PC-3 (cell line): ENCODE results near the gene GPRC5B.

Experiments used
- EZH2 ChIP-seq: fragments of 300-600 bp; sonication (generic); IDR thresholded peaks from one replicate; pipeline ENCODE4 v1.6.1; 2017; ENCODE audit warnings: antibody characterized with exemption, mild to moderate bottlenecking, low read length; ENCODE audit not compliant: unreplicated experiment
- EZH2phosphoT487 ChIP-seq: fragments of 300-600 bp; sonication (generic); IDR thresholded peaks from 2 replicates; pipeline ENCODE4 v1.6.1; 2018; ENCODE audit warnings: mild to moderate bottlenecking, antibody characterized with exemption, low read length, borderline replicate concordance
- TF ChIP-seq, protein P1 (sequence below): fragments of 300-600 bp; sonication (generic); conservative IDR thresholded peaks from 2 replicates; pipeline ENCODE4 v1.5.1; 2017; ENCODE audit warnings: antibody characterized with exemption, low read depth, mild to moderate bottlenecking, low read length

DNA sequence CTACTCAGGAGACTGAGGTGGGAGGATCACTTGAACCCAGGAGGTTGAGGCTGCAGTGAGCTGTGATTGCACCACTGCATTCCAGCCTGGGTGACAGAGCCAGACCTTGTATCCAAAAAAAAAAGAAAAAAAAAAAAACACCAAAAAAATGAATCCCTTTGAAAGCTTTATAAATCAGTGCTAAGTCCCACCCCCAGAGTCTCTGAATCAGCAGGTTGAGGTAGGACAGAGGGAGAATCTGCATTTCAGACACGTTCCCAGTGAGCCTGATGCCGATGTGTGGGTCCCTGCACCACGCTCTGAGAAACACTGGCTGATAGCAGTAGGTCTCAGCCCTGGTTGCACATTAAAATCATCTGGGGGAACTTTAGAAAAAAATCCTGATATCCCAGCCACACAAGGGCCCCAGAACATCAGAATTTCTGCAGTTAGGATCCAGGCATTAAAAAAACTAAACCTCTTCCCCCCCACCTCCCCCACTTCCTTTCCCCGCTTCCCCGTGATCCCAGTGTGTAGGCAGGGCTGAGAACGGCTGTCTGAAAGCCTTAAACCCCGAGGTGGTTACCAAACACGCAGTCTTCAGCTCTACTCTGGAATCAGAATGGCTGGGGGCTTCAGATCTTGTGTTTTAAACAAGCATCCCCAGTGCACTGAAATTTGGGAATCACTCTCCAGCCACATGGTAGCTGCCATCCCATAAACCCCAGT lies 27.3 kb upstream of the GPRC5B start:
- TF ChIP-seq, protein P1, sequence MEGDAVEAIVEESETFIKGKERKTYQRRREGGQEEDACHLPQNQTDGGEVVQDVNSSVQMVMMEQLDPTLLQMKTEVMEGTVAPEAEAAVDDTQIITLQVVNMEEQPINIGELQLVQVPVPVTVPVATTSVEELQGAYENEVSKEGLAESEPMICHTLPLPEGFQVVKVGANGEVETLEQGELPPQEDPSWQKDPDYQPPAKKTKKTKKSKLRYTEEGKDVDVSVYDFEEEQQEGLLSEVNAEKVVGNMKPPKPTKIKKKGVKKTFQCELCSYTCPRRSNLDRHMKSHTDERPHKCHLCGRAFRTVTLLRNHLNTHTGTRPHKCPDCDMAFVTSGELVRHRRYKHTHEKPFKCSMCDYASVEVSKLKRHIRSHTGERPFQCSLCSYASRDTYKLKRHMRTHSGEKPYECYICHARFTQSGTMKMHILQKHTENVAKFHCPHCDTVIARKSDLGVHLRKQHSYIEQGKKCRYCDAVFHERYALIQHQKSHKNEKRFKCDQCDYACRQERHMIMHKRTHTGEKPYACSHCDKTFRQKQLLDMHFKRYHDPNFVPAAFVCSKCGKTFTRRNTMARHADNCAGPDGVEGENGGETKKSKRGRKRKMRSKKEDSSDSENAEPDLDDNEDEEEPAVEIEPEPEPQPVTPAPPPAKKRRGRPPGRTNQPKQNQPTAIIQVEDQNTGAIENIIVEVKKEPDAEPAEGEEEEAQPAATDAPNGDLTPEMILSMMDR: no peak
- TF ChIP-seq EZH2 (no peak), EZH2phosphoT487 (no peak)
